Left lung (tissue), 10 donors: Measurements from ENCODE around the gene UTS2R. TPM values are rescaled to one million over a fixed set of nuclear protein-coding genes. Genes with fewer than 3 reads are reported as not detected.

Experiments
- ATAC-seq: fragments of 200-7000 bp; cut with Tn5 transposase; one replicate; pipeline ENCODE4 v1.9.1; 2020; ENCODE audit warnings: moderate library complexity
- DNase-seq, 4 donors: peaks; one replicate each; pipeline ENCODE4 v3.0.0-alpha.2; 2013 to 2020
- H3K27ac ChIP-seq, 2 donors: fragments of 200-600 bp; sonication (generic) in 1 of 2; one replicate each; pipeline versions ENCODE4 v1.5.0 to v1.8.0; 2020 to 2021
- H3K27me3 ChIP-seq, 2 donors: fragments of 200-600 bp; sonication (generic) in 1 of 2; one replicate each; pipeline versions ENCODE4 v1.5.0 to v1.8.0; 2020 to 2021
- H3K36me3 ChIP-seq, 2 donors: fragments of 200-600 bp; sonication (generic) in 1 of 2; one replicate each; pipeline versions ENCODE4 v1.5.0 to v1.8.0; 2020 to 2021
- H3K4me1 ChIP-seq, 2 donors: fragments of 200-600 bp; one replicate each; pipeline ENCODE4 v1.8.0; 2021
- H3K4me3 ChIP-seq, 2 donors: fragments of 200-600 bp; sonication (generic) in 1 of 2; one replicate each; pipeline versions ENCODE4 v1.5.0 to v1.8.0; 2020 to 2021; ENCODE audit warnings: mild to moderate bottlenecking in 1 of 2
- H3K9me3 ChIP-seq, 2 donors: fragments of 200-600 bp; sonication (generic) in 1 of 2; one replicate each; pipeline versions ENCODE4 v1.5.0 to v1.8.0; 2020 to 2021
- CTCF ChIP-seq, 2 donors: fragments of 200-600 bp; sonication (generic) in 1 of 2; IDR thresholded peaks; one replicate each; pipeline versions ENCODE4 v1.5.0 to v1.8.0; 2021; ENCODE audit warnings: antibody characterized with exemption in 2 of 2
- intact Hi-C, 2 donors: fragments of 100-400 bp; cut with DNase I; formaldehyde crosslinking; loops; one replicate each; pipeline versions ENCODE4 v1.11.2 to v1.14.2; 2022
- polyA plus RNA-seq, 6 donors: library from polyadenylated mRNA; unstranded; fragments of 120-200 nt; gene quantifications; one replicate each; pipeline ENCODE4 v1.2.1, GENCODE V29; 2013; ENCODE audit not compliant: insufficient read length in 6 of 6
- total RNA-seq, 2 donors: library from RNA; stranded (reverse); fragmentation: NEBNext Ultra II Directional; extraction: Animal tissue kit (Norgen Biotek cat#: 25700); gene quantifications; one replicate each; pipeline ENCODE4 v1.2.1, GENCODE V29; 2021
- donor health status: DM: no; HTN: yes; CAD: no.
- donor health status: DM: no; HTN: no; CAD: no.

UTS2R gene
- total and polyA plus RNA-seq, 8 donors, result 0.11 TPM; not detected in 7

- no peak for TF ChIP-seq CTCF (IDR thresholded peaks at IDR 0.05)
- ATAC-seq, result peak; percentile 67
These were observed 13.3 kb downstream of the UTS2R start for GRCh38 chr17:82384730-82385481.

GRCh38 chr17:82385559-82386254 lies 14.1 kb downstream of the UTS2R start:
- Histone ChIP-seq H3K27ac (no peak overlapping the region), H3K4me1 (peaks cover 0 to 10% of the 10 kb centered on the region in 2 donors), H3K36me3 (no peaks in the 10 kb centered on the region), H3K9me3 (no peaks in the 10 kb centered on the region), H3K4me3 (no peak overlapping the region), H3K27me3 (peaks cover 7 to 72% of the 10 kb centered on the region in 2 donors)
- peak in 2 of 4 donors; percentile 44 to 66 for DNase-seq
- intact Hi-C loops, result no loop called here
- no peak for TF ChIP-seq CTCF (IDR thresholded peaks at IDR 0.05)
- no peak for ATAC-seq

More at GRCh38 chr17:82384730-82385481, 13.3 kb downstream of the UTS2R start:
- H3K4me1 ChIP-seq, result peaks cover 0 to 10% of the 10 kb centered on the region in 2 donors
- no peaks in the 10 kb centered on the region for H3K36me3 ChIP-seq
- no peaks in the 10 kb centered on the region for H3K9me3 ChIP-seq
- intact Hi-C loops, result no loop called here
- no peak overlapping the region for H3K4me3 ChIP-seq
- H3K27ac ChIP-seq, result no peak overlapping the region
- H3K27me3 ChIP-seq, result peaks cover 7 to 80% of the 10 kb centered on the region in 2 donors
- DNase-seq, result peak in 2 of 4 donors; percentile 40 to 82

GRCh38 chr17:82386255-82386831 lies 14.8 kb downstream of the UTS2R start:
- Histone ChIP-seq H3K4me3 (no peak overlapping the region), H3K27me3 (peaks cover 7 to 66% of the 10 kb centered on the region in 2 donors), H3K4me1 (peaks cover 0 to 10% of the 10 kb centered on the region in 2 donors), H3K27ac (no peak overlapping the region), H3K36me3 (peaks cover 0 to 4% of the 10 kb centered on the region in 2 donors), H3K9me3 (no peaks in the 10 kb centered on the region)
- intact Hi-C loops, result no loop called here
- no peak for TF ChIP-seq CTCF (IDR thresholded peaks at IDR 0.05)
- peak in 1 of 4 donors; percentile 37 for DNase-seq
- ATAC-seq, result no peak

GRCh38 chr17:82386881-82387704 lies 15.5 kb downstream of the UTS2R start:
- no peak overlapping the region for H3K27ac ChIP-seq
- H3K4me1 ChIP-seq, result peaks cover 0 to 10% of the 10 kb centered on the region in 2 donors
- ATAC-seq, result no peak
- no peak for TF ChIP-seq CTCF (IDR thresholded peaks at IDR 0.05)
- no peak overlapping the region for H3K4me3 ChIP-seq
- no peaks in the 10 kb centered on the region for H3K9me3 ChIP-seq
- H3K36me3 ChIP-seq, result peaks cover 0 to 12% of the 10 kb centered on the region in 2 donors
- peak in 1 of 4 donors; percentile 72 for DNase-seq
- intact Hi-C loops, result no loop called here
- H3K27me3 ChIP-seq, result peaks cover 7 to 60% of the 10 kb centered on the region in 2 donors
